Activated T-helper 1 cell treated with Interleukin-2 at 50 U/mL for 16 hours (primary cell): ENCODE data around the gene MTFR2.
"Not testable (repeated sequence)": the region's sequence is repeated elsewhere in the genome, so short reads cannot be mapped to it uniquely, and the experiment has no call there.

ENCODE experiments used
- DNase-seq: peaks from one replicate; pipeline ENCODE4 v3.0.0-alpha.2; 2020; ENCODE audit warnings: low read depth

MTFR2 gene

DNA sequence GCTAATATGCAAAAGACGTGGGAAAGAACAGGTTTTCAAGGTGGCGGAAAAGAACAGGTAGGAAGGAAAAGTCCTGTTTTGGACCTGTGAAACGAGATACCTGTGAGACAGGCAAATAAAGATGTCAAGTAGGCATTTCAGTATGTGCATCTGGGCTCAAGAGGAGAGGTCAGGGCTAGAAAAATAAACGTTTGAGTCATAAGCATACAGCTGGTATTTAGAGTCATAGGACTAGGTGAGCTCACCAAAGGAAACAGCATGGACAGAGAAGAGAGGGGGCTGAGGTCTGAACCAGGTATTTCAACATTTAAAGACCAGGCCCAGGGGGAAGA, 14.9 kb downstream of the MTFR2 start:
- no peak for DNase-seq

DNA sequence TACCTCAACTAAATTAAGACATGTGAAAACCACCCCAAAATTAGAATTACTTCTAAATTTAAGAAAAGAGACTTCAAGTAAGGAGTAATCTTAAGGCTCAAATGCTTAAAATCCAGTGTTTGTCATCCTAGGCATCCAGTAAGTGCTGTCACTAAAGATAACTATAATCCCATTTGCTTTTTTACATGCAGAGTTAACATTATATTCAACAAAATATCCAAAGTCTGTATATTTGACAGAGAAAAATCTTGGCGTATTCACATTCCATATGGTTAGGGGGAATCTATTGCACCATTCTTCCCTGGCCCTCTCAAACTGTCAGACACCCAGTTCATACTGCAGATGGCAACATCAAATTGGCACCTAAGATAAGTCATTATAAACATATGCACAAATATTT, 17.4 kb downstream of the MTFR2 start:
- no peak for DNase-seq

DNA sequence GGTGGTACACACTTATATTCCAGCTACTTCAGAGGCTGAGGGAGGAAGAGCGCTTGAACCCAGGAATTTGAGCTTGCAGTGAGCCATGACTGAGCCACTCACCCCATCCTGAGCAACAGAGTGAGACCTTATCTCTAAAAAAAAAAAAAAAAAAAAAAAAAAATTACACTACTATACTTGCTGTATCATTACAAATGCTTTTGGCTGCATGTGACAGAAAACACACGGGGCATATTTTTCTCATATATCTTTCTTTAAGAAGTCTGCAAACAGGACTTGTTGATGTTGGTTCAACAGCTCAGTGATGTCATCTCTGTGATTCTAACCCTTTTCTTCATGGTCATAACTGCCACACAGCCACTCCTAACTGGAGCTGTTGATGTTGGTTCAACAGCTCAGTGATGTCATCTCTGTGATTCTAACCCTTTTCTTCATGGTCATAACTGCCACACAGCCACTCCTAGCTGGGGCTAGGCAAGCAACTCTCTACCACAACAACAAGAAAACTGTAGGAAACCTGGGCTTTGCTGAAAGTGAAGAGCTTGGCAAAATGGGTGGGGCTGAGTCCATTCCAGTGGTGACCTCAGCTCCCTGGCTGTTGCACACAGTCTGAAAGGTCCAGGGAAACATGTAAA, 19.8 kb downstream of the MTFR2 start:
- no peak for DNase-seq

DNA sequence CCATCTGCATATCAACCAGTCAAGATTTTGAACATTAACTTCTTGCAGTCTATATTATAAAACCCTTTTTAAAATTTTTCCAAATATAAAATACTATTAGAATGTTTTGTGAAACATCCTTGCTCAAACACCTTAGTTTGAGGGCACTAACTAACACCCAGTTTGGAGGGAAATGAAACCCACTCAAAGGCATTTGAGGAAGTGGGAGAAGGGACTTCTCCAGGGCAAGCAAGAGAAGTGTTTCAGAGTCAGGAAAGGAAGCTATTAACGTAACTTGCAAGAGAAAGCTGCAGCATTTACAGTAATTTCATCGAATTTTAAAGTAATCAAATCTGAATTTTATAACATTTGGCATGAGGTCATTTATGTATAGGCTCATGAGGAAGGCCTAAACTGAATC, 21.3 kb downstream of the MTFR2 start:
- no peak for DNase-seq

DNA sequence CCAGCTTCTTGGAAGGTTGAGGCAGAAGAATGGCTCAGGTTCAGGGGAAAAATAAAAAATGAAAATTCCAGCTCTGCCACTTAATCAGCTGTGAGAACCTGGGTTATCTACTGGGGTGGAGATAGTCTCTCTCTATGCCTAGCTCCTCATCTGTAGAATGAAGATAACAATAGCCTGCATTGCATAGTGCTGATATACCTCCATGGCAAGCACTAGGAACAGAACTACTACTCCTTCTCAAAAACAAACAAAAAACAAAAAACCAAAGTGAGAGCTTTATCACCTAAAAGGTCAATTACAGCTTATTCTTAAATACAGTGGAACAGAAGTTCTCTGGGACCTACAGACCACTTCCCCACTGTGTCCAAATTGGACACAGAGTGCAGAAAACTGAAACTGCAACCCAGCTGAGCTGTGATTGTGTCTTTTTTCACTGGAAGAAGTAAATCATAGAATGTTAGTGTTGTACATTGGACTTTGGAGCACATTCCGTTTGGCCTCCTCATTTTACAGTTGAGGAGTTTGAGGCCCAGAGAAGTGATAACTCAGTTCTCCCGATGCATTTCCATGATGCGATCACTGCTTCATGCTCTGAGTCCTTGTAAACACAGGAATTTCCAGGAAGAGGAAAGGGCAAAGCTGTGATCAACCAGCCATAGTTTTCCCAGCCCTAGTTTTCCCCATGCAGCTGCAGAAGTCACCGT, 23.3 kb downstream of the MTFR2 start:
- DNase-seq, result no peak

DNA sequence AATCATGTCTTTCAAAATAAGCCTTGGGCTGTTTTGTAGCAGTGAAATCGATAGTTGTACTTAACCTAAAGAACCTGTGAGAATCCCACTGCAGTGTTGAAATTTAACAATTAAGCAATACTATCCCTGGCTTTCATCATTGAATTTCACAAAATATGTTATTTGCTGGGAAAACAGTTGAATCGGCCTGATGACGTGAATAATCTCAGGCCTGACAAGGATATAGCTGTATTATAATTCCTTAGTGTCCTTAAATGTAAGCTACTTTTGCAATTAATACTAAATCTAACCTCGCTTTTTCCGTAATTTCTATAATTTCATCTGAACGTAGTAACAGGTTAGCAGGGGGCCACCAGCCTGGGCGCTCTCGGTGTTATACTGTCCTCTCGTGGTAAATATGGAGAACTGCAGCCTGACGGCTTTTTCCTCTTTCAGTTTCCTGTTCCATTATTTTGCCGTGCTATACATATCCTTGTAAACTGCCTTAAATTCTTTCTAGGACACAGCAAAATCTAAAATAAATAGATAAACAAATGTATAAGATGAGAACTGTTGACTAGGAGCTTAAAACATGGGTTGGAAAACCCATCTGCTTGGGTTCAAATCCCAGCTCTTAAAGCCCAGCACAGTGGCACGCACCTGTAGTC, 24.0 kb downstream of the MTFR2 start:
- peak; percentile 16 for DNase-seq

DNA sequence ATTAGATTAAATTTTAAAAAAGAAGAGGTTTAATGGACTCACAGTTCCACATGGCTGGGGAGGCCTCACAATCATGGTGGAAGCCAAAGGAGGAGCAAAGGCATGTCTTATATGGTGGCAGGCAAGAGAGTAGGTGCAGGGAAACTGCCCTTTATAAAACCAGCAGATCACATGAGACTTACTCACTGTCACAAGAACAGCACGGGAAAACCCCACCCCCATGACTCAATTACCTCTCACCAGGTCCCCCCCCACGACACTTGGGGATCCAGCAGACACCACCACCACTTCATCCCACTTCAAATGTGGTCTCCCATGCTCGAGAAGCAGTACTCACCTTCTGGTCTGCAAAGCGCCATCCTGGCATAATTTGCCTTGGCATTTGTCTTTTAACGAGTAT, 24.6 kb downstream of the MTFR2 start:
- DNase-seq, result no peak

DNA sequence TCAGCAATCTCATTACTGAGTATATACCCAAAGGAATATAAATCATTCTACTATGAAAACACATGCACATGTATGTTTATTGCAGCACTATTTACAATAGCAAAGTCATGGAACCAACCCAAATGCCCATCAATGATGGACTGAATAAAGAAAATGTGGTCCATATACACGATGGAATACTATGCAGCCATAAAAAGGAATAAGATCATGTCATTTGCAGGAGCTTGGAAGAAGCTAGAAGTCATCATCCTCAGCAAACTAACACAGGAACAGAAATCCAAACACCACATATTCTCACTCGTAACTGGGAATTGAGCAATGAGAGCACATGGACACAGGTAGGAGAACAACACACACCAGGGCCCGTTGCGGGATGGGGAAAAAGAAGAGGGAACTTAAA, 25.1 kb downstream of the MTFR2 start:
- DNase-seq, result not testable (repeated sequence)

DNA sequence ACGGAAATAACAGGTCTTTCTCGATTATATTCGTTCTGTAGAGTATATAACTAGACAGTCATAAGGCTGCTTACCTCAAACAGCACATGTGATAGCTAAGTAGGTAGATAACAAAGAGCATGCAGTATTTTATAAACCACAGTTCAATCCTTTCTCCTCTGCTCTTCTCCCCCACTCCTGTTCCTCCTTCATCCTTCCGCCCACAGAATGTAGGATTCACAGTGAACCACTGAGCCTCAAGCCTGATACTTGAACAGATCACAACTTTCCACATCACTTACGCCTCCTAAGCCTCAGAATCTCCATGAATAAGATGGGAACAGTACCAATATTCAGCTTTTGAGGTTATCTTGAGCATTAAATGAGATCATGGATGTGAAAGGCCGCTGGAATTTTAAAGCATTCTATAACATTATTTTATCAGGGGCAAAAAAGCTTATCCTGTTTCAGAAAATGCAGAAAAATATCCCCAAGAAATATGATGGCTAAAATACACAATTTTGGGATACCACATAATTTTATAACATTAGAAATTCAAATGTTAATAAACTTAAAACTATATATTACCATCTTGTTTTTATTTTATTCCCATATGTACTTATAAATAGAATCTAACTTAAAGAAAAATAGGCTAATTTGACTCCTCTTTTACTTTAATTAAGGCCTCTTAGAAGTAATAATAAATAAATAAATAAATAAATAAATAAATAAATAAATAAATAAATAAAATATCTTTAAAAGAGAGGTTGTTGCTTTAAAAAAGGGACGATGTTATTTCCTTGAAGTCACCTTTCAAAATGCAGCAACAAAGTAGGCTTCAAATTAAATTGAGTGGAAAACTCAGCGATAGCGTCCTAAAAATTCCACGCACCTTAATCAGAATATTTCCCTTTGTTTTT, 33.4 kb downstream of the MTFR2 start:
- no peak for DNase-seq

DNA sequence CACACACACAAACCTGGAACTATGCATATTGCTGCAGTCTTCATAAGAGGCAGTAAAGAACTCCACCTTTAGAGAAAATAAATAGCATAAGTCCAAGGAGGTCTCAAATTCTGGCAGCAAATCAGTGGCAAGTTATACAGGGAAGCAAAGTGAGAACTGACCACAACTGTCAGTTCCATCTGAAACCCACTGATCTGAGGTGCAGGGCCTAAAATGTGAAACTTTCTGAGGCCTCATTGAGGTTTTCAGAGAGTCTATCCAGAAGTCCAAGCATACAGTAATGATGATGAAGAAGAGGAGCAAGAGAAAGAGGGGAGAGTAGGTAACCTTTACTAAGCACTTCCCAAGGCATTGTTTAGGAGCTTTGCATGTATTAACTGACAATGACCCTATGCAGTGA, 36.3 kb downstream of the MTFR2 start:
- DNase-seq, result no peak

DNA sequence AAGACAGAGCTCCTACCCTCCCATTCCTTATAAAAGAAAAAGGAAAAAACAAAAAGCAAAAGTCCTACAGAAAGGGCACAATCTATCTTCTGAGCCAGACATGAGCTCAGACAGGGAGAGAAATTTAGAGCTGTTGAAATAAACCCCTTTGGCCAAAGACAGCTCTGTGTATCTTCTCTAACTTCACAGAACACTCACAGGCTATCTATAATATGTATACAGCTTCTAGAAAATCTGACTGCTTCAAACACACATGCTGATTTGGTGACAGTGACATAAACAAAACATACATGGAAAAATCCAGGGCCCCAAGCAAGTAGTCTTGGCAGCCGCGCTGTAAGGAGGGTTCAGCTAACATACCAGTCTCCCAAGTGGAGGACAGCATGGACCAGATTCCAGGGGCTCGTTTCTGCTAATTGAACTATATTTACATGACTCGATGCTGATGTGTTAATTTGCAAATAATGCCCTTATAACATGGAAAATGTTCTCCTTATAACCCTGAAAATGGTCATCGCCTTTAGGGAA, 37.0 kb downstream of the MTFR2 start:
- no peak for DNase-seq

DNA sequence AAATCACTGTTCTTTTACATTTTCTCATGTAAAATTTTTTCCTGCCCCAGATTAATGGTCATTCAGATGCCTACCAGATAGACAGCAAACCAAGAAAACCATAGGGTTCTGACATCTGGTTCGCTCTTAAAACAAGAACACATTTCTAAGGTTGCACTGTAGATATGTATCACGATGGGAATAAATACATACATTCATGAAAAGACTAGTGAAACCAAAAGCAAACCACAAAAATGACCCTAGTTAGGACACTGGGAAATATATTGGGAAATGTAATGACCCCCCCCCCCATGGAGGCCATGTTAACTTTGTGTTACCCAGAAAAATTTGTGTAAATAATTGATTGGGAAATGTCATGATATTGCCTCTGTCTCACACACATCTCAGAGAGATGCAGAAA, 37.5 kb downstream of the MTFR2 start:
- no peak for DNase-seq

DNA sequence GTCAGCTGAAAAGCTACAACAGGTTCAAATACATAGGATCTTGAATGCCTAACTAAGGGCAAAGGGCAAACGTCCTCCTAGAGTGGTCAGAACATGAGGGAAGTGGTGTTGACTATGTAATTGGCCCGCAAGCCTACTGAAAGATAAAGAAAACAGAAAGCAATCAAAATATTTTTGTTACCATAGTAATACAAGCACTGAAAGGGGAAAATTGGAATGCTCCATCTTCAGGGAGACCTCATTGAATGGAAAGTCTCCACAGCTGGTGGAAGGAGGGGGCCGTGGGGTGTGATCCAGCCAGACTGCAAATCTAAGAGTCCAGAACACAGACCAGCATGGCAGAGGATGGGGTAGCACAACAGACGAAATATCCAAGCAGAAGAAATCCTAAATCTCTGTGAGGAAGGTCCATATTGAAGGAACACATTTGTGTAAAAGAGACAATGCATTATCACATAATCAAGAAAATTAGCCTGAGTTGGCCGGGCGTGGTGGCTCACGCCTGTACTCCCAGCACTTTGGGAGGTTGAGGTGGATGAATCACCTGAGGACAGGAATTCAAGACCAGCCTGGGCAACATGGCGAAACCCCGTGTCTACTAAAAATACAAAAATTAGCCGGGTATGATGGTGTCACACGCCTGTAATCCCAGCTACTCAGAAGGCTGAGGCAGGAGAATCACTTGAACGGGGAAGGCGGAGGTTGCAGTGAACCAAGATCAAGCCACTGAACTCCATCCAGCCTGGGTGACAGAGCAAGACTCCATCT, 39.5 kb downstream of the MTFR2 start:
- DNase-seq, result no peak

DNA sequence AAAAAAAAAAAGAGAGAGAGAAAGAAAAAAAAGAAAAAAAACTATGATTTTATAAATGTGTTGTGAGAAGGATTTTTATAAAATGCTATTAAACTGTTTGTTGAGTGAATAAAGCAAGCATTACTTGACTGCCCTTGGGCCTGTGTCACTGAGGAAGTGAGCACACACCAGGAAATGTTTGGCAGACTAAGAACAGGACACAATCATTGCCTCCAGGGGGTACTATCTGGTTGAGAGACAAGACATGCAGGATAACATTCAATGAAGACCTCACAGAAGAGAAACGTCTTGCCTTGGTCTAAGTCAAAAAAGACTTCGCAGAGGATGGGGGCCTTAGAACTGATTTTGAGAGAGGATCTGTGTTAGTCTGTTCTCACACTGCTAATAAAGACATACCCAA, 40.6 kb downstream of the MTFR2 start:
- no peak for DNase-seq

DNA sequence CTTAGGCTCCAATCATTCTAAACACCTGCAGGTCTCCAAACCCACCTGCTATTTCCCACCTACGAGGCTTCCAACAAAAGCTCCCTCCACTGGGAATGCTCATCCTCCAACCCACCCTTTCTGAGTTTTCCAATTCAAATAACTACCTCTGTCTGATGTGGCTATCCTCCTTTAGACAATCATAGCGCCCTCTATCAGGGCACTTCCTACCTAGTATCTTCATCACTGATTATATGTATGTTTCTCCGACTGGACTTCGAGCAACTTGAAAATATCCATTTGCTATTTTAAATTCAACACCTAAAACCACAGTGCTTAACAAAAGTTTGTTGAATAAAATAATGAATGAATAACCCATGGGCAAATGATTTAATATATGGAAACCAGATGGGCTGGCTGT, 41.3 kb downstream of the MTFR2 start:
- no peak for DNase-seq

DNA sequence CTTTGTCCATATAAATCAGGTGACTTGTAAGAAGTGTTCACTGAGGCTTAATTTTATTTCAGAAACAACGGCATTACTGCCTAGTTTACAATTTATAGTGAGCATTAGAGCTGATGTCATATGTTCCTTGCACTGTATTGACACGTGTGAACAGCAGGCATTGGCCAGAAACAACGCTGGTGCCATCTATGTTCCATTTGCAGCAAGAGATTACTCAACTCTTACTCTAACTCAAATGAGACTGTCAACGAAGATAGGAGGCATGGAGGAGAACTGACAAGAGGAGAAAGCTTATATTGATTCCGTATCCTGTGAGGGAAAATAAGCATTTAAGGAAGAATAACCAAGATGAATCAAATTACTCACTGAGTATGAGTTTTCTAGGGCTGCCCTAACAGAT, 48.4 kb downstream of the MTFR2 start:
- DNase-seq, result no peak

DNA sequence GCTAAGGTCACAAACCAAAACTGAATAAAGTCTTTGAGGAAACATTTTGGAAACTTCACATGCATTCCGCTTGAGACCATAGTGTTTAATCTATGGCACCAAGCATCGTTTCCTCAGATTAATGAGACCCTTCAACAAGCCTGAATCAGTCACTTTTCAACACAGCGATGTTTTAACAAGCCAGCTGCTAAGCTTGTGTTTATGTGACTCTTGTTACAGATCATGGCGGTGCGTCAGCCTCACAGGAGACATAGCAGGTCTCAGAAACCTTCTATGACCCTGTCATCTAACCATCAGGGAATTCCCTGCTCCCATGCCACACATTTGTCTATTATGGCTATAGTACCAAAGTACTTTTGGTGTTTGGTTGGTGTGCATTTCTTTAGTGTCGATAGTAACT, 57.2 kb downstream of the MTFR2 start:
- DNase-seq, result no peak

DNA sequence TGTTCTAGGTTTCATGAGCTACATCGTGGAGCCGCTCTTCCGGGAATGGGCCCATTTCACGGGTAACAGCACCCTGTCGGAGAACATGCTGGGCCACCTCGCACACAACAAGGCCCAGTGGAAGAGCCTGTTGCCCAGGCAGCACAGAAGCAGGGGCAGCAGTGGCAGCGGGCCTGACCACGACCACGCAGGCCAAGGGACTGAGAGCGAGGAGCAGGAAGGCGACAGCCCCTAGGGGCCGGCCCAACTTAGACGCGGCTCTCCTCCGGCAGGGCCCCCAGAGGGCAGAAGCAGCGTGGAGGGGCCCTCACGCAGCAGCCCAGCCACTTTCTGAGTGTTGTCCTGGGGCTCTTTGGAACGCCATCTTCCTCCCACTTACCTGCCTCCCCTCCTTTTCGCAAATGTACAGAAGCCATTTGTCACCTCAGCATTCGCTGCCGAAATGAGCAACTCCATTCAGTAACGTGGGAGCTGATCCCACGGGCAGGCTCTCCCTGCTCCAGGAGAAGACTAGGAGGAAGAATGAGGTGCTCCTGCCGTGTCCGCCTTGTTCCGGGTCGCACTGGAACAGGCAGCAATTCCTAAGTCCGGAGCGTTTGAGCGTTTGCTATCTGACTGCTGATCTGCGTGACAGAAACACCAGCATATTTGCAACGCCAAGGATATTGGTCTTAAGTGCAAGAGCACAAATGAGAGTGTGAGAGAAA, 58.4 kb downstream of the MTFR2 start:
- DNase-seq, result no peak

DNA sequence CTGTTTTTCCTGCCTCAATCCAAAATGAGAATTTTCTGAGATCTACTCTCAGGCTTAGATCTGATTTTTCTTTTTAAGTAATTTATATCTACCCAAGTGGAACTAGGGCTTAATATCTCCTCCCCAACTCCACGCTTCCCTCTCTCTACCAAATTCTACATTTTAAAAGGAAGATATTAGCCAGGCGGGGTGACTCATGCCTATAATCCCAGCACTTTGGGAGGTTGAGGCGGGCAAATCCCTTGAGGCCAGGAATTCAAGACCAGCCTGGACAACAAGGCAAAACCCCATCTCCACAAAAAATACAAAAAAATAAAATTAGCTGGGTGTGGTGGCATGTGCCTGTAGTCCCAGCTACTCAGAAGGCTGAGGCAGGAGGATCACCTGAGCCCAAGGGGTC, 61.0 kb downstream of the MTFR2 start:
- DNase-seq, result no peak

DNA sequence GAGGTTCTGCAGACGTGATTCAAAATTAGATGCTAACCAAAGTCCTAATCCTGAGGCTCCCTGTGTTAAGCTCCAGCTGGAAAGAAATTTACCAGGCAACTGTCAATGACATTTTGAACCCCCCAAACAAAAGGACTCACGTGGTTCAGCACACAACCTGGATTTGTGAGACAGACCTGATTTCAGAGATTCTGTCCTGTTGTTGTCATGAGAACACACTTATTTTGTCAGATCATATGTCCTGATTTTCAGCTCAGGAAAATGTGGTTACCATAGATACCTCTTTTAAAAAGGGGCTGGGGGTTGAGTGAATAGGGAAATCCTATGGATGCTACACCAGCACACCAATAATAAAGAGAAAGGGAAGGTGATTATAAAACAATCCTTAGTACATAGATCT, 61.6 kb downstream of the MTFR2 start:
- DNase-seq, result no peak

DNA sequence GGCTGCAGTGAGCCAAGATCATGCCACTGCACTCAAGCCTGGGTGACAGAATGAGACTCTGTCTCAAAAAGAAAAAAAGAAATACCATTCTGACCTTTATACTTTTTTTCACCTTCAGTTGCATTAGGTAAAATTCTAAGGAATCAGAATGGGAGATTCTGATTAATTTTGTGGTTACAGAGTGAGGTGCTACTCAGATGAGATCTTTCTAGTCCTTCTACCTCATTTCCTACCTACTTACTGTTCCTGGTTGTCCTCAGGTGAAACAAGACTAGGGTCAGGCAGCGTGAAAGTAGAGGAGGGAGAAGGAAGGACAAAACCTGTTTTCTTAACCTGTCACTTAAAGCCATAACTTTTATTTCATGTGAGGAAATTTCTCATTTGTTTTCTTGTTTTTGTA, 63.7 kb downstream of the MTFR2 start:
- DNase-seq, result no peak
